Right atrium auricular region (tissue), 2 donors: ENCODE data around the gene CTAGE9. TPM values are rescaled to one million over a fixed set of nuclear protein-coding genes. Genes with fewer than 3 reads are reported as not detected.

Source experiments
- DNase-seq: peaks from one replicate; pipeline ENCODE4 v3.0.0-alpha.2; 2019; ENCODE audit warnings: low spot score
- H3K27ac ChIP-seq, 2 donors: fragments of 200-600 bp; sonication (generic); 1 replicate in 1 of 2; 2 replicates in 1 of 2; pipeline ENCODE4 v1.5.1; 2016 to 2019
- H3K27me3 ChIP-seq, 2 donors: fragments of 200-600 bp; sonication (generic); one replicate each; pipeline versions ENCODE4 v1.5.1 to v1.6.0; 2017 to 2019
- H3K36me3 ChIP-seq: fragments of 200-600 bp; sonication (generic); one replicate; pipeline ENCODE4 v1.5.1; 2016
- H3K4me1 ChIP-seq, 2 donors: fragments of 200-600 bp; sonication (generic); one replicate each; pipeline versions ENCODE4 v1.5.1 to v1.6.0; 2017 to 2019
- H3K4me3 ChIP-seq, 2 donors: fragments of 200-600 bp; sonication (generic); 1 replicate in 1 of 2; 2 replicates in 1 of 2; pipeline ENCODE4 v1.5.1; 2017 to 2019; ENCODE audit warnings: mild to moderate bottlenecking in 1 of 2, moderate library complexity in 1 of 2
- H3K9me3 ChIP-seq, 2 donors: fragments of 200-600 bp; sonication (generic); one replicate each; pipeline ENCODE4 v1.5.1; 2019
- CTCF ChIP-seq, 2 donors: fragments of 200-600 bp; sonication (generic); IDR thresholded peaks; one replicate each; pipeline ENCODE4 v1.5.1; 2019; ENCODE audit warnings: antibody characterized with exemption in 2 of 2
- total RNA-seq, 2 donors: library from RNA; depleted of rRNA; stranded (reverse); fragments of >200 nt; gene quantifications; one replicate each; pipeline ENCODE4 v1.1.0, GENCODE V29; 2016

CTAGE9 gene
- total RNA-seq, 2 donors from 2014 or later, result not detected

GRCh38 chr6:131733376-131734016 lies 22.7 kb upstream of the CTAGE9 start:
- DNase-seq, result no peak
- H3K27me3 ChIP-seq, result no peaks in the 10 kb centered on the region
- H3K27ac ChIP-seq, result no peak overlapping the region
- no peaks in the 10 kb centered on the region for H3K9me3 ChIP-seq
- no peaks in the 10 kb centered on the region for H3K36me3 ChIP-seq
- H3K4me3 ChIP-seq, result no peak overlapping the region
- no peaks in the 10 kb centered on the region for H3K4me1 ChIP-seq
- no peak for TF ChIP-seq CTCF (IDR thresholded peaks at IDR 0.05)

- no peak overlapping the region for H3K27ac ChIP-seq
- no peaks in the 10 kb centered on the region for H3K27me3 ChIP-seq
- no peak for DNase-seq
- H3K4me3 ChIP-seq, result no peak overlapping the region
- no peaks in the 10 kb centered on the region for H3K36me3 ChIP-seq
- H3K4me1 ChIP-seq, result no peaks in the 10 kb centered on the region
- no peaks in the 10 kb centered on the region for H3K9me3 ChIP-seq
- TF ChIP-seq CTCF (IDR thresholded peaks at IDR 0.05), result no peak
Measured at GRCh38 chr6:131731224-131731623, 20.4 kb upstream of the CTAGE9 start.

GRCh38 chr6:131730264-131730663 lies 19.4 kb upstream of the CTAGE9 start:
- no peak for TF ChIP-seq CTCF (IDR thresholded peaks at IDR 0.05)
- H3K36me3 ChIP-seq, result no peaks in the 10 kb centered on the region
- H3K9me3 ChIP-seq, result no peaks in the 10 kb centered on the region
- H3K4me1 ChIP-seq, result no peaks in the 10 kb centered on the region
- H3K27ac ChIP-seq, result no peak overlapping the region
- no peaks in the 10 kb centered on the region for H3K27me3 ChIP-seq
- no peak overlapping the region for H3K4me3 ChIP-seq
- DNase-seq, result no peak

GRCh38 chr6:131729550-131729949 lies 18.7 kb upstream of the CTAGE9 start:
- no peaks in the 10 kb centered on the region for H3K36me3 ChIP-seq
- H3K4me3 ChIP-seq, result no peak overlapping the region
- H3K27me3 ChIP-seq, result no peaks in the 10 kb centered on the region
- TF ChIP-seq CTCF (IDR thresholded peaks at IDR 0.05), result no peak
- no peak overlapping the region for H3K27ac ChIP-seq
- H3K9me3 ChIP-seq, result no peaks in the 10 kb centered on the region
- no peaks in the 10 kb centered on the region for H3K4me1 ChIP-seq
- DNase-seq, result no peak

- TF ChIP-seq CTCF (IDR thresholded peaks at IDR 0.05), result no peak
- H3K36me3 ChIP-seq, result no peaks in the 10 kb centered on the region
- H3K4me1 ChIP-seq, result no peaks in the 10 kb centered on the region
- H3K9me3 ChIP-seq, result no peaks in the 10 kb centered on the region
- no peaks in the 10 kb centered on the region for H3K27me3 ChIP-seq
- no peak overlapping the region for H3K4me3 ChIP-seq
- no peak overlapping the region for H3K27ac ChIP-seq
- no peak for DNase-seq
Measured at GRCh38 chr6:131728296-131728939, 17.6 kb upstream of the CTAGE9 start.

- Histone ChIP-seq H3K4me3 (no peak overlapping the region), H3K27ac (no peak overlapping the region), H3K9me3 (no peaks in the 10 kb centered on the region), H3K27me3 (no peaks in the 10 kb centered on the region), H3K36me3 (no peaks in the 10 kb centered on the region), H3K4me1 (no peaks in the 10 kb centered on the region)
- TF ChIP-seq CTCF (IDR thresholded peaks at IDR 0.05), result no peak
- no peak for DNase-seq
Measured at GRCh38 chr6:131727868-131728267, 17.1 kb upstream of the CTAGE9 start.
